H1 (cell line): Measurements from ENCODE around the gene MTCH1. TPM values are rescaled to one million over a fixed set of nuclear protein-coding genes. Genes with fewer than 3 reads are reported as not detected.

Experiments
- CTCF ChIA-PET: fragments of 300-600 bp; sonication (Branson Sonifier 250); formaldehyde crosslinking; loops from one replicate; lab custom pipeline; 2021; ENCODE audit not compliant: partially characterized antibody; lab: Charles Lee
- POLR2A ChIA-PET: fragments of 300-600 bp; sonication (Branson Sonifier 250); formaldehyde crosslinking; loops from one replicate; lab custom pipeline; 2021; ENCODE audit warnings: inconsistent platforms; ENCODE audit not compliant: partially characterized antibody; lab: Charles Lee
- DNase-seq, 2 experiments: peaks; one replicate each; pipeline versions ENCODE4 v3.0.0 to v3.0.0-alpha.2; 2010 to 2022; ENCODE audit warnings: low spot score in 2 of 2, low read depth in 1 of 2, mixed read lengths in 1 of 2
- FAIRE-seq: peaks from 2 replicates; lab custom pipeline; 2011; peaks lifted over from hg19 to GRCh38; lab: Jason Lieb, UNC
- H2AFZ ChIP-seq: 2 replicates; pipeline ENCODE4 v1.8.1; 2012; ENCODE audit warnings: low read length, inconsistent platforms
- H2AK5ac ChIP-seq: 2 replicates; pipeline ENCODE4 v1.6.1; 2013; ENCODE audit warnings: low read depth, low read length
- H2BK120ac ChIP-seq: replicated peaks from 2 replicates; pipeline ENCODE3; 2013; ENCODE audit warnings: low read depth, low read length, inconsistent platforms
- H2BK12ac ChIP-seq: 2 replicates; pipeline ENCODE4 v1.6.1; 2013; ENCODE audit warnings: low read depth, low read length
- H2BK15ac ChIP-seq: 2 replicates; pipeline ENCODE4 v1.6.1; 2013; ENCODE audit warnings: low read length
- H2BK20ac ChIP-seq: 2 replicates; pipeline ENCODE4 v1.6.1; 2013; ENCODE audit warnings: low read length
- H2BK5ac ChIP-seq: 2 replicates; pipeline ENCODE4 v1.6.1; 2013; ENCODE audit warnings: low read depth, low read length
- H3K14ac ChIP-seq: 2 replicates; pipeline ENCODE4 v1.6.1; 2013; ENCODE audit warnings: inconsistent platforms; ENCODE audit not compliant: insufficient read length
- H3K18ac ChIP-seq: 2 replicates; pipeline ENCODE4 v1.6.1; 2013; ENCODE audit warnings: low read length; ENCODE audit errors: extremely low read depth
- H3K23ac ChIP-seq: 2 replicates; pipeline ENCODE4 v1.6.1; 2013; ENCODE audit warnings: inconsistent platforms; ENCODE audit not compliant: insufficient read length
- H3K23me2 ChIP-seq: 2 replicates; pipeline ENCODE4 v1.6.1; 2013; ENCODE audit warnings: low read depth, low read length
- H3K27ac ChIP-seq: 2 replicates; pipeline ENCODE4 v1.6.1; 2011; ENCODE audit warnings: low read depth, low read length, inconsistent platforms
- H3K27me3 ChIP-seq, 4 experiments: replicated peaks in 1 of 4; 1 replicate in 1 of 4; 2 replicates in 3 of 4; pipeline versions ENCODE4 v1.6.1 to v1.8.1; 2011 to 2013; ENCODE audit warnings: low read length in 3 of 4, mild to moderate bottlenecking in 3 of 4, inconsistent platforms in 2 of 4, mixed read lengths in 2 of 4, moderate library complexity in 1 of 4; ENCODE audit not compliant: control insufficient read depth in 3 of 4, insufficient read depth in 3 of 4; ENCODE audit errors: extremely low read depth in 1 of 4
- H3K36me3 ChIP-seq, 4 experiments: 2 replicates each; pipeline versions ENCODE4 v1.6.1 to v1.8.1; 2011 to 2013; ENCODE audit warnings: mild to moderate bottlenecking in 4 of 4, low read length in 3 of 4, moderate library complexity in 2 of 4, control low read depth in 1 of 4, inconsistent platforms in 1 of 4; ENCODE audit not compliant: insufficient read depth in 4 of 4, control insufficient read depth in 2 of 4
- H3K4ac ChIP-seq: replicated peaks from 2 replicates; pipeline ENCODE3; 2013; ENCODE audit warnings: low read length, low read depth, mixed read lengths, inconsistent platforms; ENCODE audit not compliant: insufficient read length
- H3K4me1 ChIP-seq, 4 experiments: replicated peaks in 1 of 4; 1 replicate in 1 of 4; 2 replicates in 3 of 4; pipeline versions ENCODE4 v1.6.1 to v1.8.1; 2011 to 2013; ENCODE audit warnings: low read length in 3 of 4, inconsistent platforms in 2 of 4, mixed read lengths in 1 of 4; ENCODE audit not compliant: insufficient read depth in 4 of 4, control insufficient read depth in 3 of 4
- H3K4me2 ChIP-seq, 2 experiments: 2 replicates each; pipeline versions ENCODE4 v1.6.1 to v1.8.1; 2011 to 2013; ENCODE audit warnings: low read depth in 2 of 2, low read length in 2 of 2, control low read depth in 1 of 2, inconsistent platforms in 1 of 2, mild to moderate bottlenecking in 1 of 2; ENCODE audit not compliant: insufficient read depth in 1 of 2
- H3K4me3 ChIP-seq, 4 experiments: fragments of 200-600, 300-600 bp in 1 of 4; sonication (generic), shearing (Covaris generic), sonication (Bioruptor Twin) in 1 of 4; 2 replicates each; pipeline versions ENCODE4 v1.5.1 to v1.8.1; 2011 to 2016; ENCODE audit warnings: low read length in 4 of 4, low read depth in 3 of 4, control low read depth in 2 of 4, inconsistent platforms in 2 of 4, mild to moderate bottlenecking in 2 of 4, mixed read lengths in 1 of 4, moderate library complexity in 1 of 4; ENCODE audit not compliant: insufficient read depth in 2 of 4; ENCODE audit errors: extremely low read depth in 1 of 4
- H3K56ac ChIP-seq: replicated peaks from 2 replicates; pipeline ENCODE3; 2013; ENCODE audit warnings: low read depth, mild to moderate bottlenecking, mixed read lengths, low read length, inconsistent platforms; ENCODE audit not compliant: insufficient read length
- H3K79me1 ChIP-seq: 2 replicates; pipeline ENCODE4 v1.6.1; 2013; ENCODE audit warnings: low read depth, low read length, control low read depth
- H3K79me2 ChIP-seq, 2 experiments: 2 replicates each; pipeline versions ENCODE4 v1.6.1 to v1.8.1; 2012 to 2013; ENCODE audit warnings: low read length in 2 of 2, mild to moderate bottlenecking in 2 of 2, inconsistent platforms in 1 of 2; ENCODE audit not compliant: insufficient read depth in 2 of 2, control insufficient read depth in 1 of 2
- H3K9ac ChIP-seq, 4 experiments: replicated peaks in 1 of 4; 1 replicate in 1 of 4; 2 replicates in 3 of 4; pipeline versions ENCODE4 v1.6.1 to v1.8.1; 2011 to 2013; ENCODE audit warnings: low read depth in 3 of 4, low read length in 3 of 4, control low read depth in 2 of 4, mild to moderate bottlenecking in 2 of 4, moderate library complexity in 2 of 4, inconsistent platforms in 1 of 4; ENCODE audit errors: extremely low read depth in 1 of 4
- H3K9me3 ChIP-seq, 2 experiments: 2 replicates each; pipeline versions ENCODE4 v1.6.1 to v1.8.1; 2012 to 2013; ENCODE audit warnings: mild to moderate bottlenecking in 2 of 2, moderate library complexity in 2 of 2, control low read depth in 1 of 2, inconsistent platforms in 1 of 2, low read depth in 1 of 2, low read length in 1 of 2, mixed read lengths in 1 of 2; ENCODE audit not compliant: insufficient read depth in 2 of 2
- H4K20me1 ChIP-seq, 2 experiments: replicated peaks in 1 of 2; 2 replicates each; pipeline versions ENCODE3 to v1.8.1; 2011 to 2013; ENCODE audit warnings: inconsistent platforms in 2 of 2, low read length in 2 of 2, mild to moderate bottlenecking in 1 of 2; ENCODE audit not compliant: insufficient read depth in 2 of 2, control insufficient read depth in 1 of 2
- H4K5ac ChIP-seq: 2 replicates; pipeline ENCODE4 v1.6.1; 2013; ENCODE audit warnings: low read length, low read depth, mixed read lengths, inconsistent platforms; ENCODE audit not compliant: insufficient read length
- H4K8ac ChIP-seq: 2 replicates; pipeline ENCODE4 v1.8.0; 2013; ENCODE audit warnings: mild to moderate bottlenecking, moderate library complexity, low read length, inconsistent platforms; ENCODE audit not compliant: insufficient read depth; ENCODE audit errors: extremely low read depth
- H4K91ac ChIP-seq: replicated peaks from 2 replicates; pipeline ENCODE3; 2013; ENCODE audit warnings: low read length, mixed read lengths, inconsistent platforms; ENCODE audit not compliant: insufficient read length
- BRCA1 ChIP-seq: IDR thresholded peaks from 2 replicates; pipeline ENCODE4 v1.6.1; 2012; ENCODE audit warnings: low read depth, low read length, improper control_type of control experiment
- HDAC2 ChIP-seq, 2 experiments: fragments of 300-600 bp in 1 of 2; sonication (generic) in 1 of 2; IDR thresholded peaks; 2 replicates each; pipeline ENCODE4 v1.6.1; 2011 to 2012; ENCODE audit warnings: low read depth in 2 of 2, low read length in 2 of 2, mild to moderate bottlenecking in 2 of 2, moderate library complexity in 2 of 2, borderline replicate concordance in 1 of 2, inconsistent platforms in 1 of 2
- MAFK ChIP-seq: IDR thresholded peaks from 2 replicates; pipeline ENCODE4 v1.6.1; 2012; ENCODE audit warnings: low read depth, mild to moderate bottlenecking, improper control_type of control experiment, low read length
- NRF1 ChIP-seq: IDR thresholded peaks from 2 replicates; pipeline ENCODE4 v1.6.1; 2011; ENCODE audit warnings: mild to moderate bottlenecking, low read depth, low read length, improper control_type of control experiment
- POLR2AphosphoS5 ChIP-seq: IDR thresholded peaks from 2 replicates; pipeline ENCODE4 v1.6.1; 2011; ENCODE audit warnings: low read depth, low read length
- POU5F1 ChIP-seq: IDR thresholded peaks from 2 replicates; pipeline ENCODE4 v1.6.1; 2011; ENCODE audit warnings: low read depth, mild to moderate bottlenecking, low read length, moderate library complexity
- SIRT6 ChIP-seq: IDR thresholded peaks from one replicate; pipeline ENCODE4 v1.7.1; 2012; ENCODE audit warnings: low read length, inconsistent platforms
- TBP ChIP-seq: IDR thresholded peaks from 2 replicates; pipeline ENCODE4 v1.6.1; 2011; ENCODE audit warnings: low read depth, low read length, improper control_type of control experiment
- WGBS, 2 experiments: shearing (Covaris generic) in 1 of 2; methylation state at CpG; one replicate each; pipeline versions ENCODE4 v1.1.6 to v1.1.7; 2013 to 2015; ENCODE audit warnings: low lambda C conversion rate in 2 of 2, mixed read lengths in 2 of 2, inconsistent platforms in 1 of 2, low coverage in 1 of 2, missing lambda C conversion rate in 1 of 2; ENCODE audit not compliant: insufficient replicate concordance in 2 of 2, insufficient coverage in 1 of 2, insufficient read length in 1 of 2; ENCODE audit errors: extremely low coverage in 1 of 2, missing lambda C conversion rate in 1 of 2; 5-methylcytosine and 5-hydroxymethylcytosine counted together
- polyA plus RNA-seq, 7 experiments: library from polyadenylated mRNA; depleted of rRNA in 3 of 7; stranded (reverse) in 5 of 7; unstranded in 2 of 7; fragments of >200 nt in 5 of 7; fragments of 200-250 nt in 2 of 7; gene quantifications; 1 replicate in 5 of 7; 2 replicates in 1 of 7; 4 replicates in 1 of 7; pipeline versions ENCODE4 v1.2.1 to v1.2.3, GENCODE V29; 2011 to 2013; ENCODE audit warnings: missing spikeins in 2 of 7, mixed read lengths in 2 of 7
- total RNA-seq: library from RNA; stranded (reverse); fragmentation: NEBNext Ultra II Directional; extraction: Animal tissue kit (Norgen Biotek cat#: 25700); gene quantifications from 2 replicates; pipeline ENCODE4 v1.2.1, GENCODE V29; 2021
- TF ChIP-seq, protein P1 (sequence below): IDR thresholded peaks from 2 replicates; pipeline ENCODE4 v1.6.1; 2012; ENCODE audit warnings: inconsistent platforms
- TF ChIP-seq, protein P2 (sequence below): IDR thresholded peaks from 2 replicates; pipeline ENCODE4 v1.6.1; 2012; ENCODE audit warnings: low read length, inconsistent platforms

MTCH1 gene
- total and polyA plus RNA-seq, 2 of the 8 experiments (the other 6 are each of a cell fraction or from before 2014, with no cell fraction given), result 169 to 214 TPM

DNA sequence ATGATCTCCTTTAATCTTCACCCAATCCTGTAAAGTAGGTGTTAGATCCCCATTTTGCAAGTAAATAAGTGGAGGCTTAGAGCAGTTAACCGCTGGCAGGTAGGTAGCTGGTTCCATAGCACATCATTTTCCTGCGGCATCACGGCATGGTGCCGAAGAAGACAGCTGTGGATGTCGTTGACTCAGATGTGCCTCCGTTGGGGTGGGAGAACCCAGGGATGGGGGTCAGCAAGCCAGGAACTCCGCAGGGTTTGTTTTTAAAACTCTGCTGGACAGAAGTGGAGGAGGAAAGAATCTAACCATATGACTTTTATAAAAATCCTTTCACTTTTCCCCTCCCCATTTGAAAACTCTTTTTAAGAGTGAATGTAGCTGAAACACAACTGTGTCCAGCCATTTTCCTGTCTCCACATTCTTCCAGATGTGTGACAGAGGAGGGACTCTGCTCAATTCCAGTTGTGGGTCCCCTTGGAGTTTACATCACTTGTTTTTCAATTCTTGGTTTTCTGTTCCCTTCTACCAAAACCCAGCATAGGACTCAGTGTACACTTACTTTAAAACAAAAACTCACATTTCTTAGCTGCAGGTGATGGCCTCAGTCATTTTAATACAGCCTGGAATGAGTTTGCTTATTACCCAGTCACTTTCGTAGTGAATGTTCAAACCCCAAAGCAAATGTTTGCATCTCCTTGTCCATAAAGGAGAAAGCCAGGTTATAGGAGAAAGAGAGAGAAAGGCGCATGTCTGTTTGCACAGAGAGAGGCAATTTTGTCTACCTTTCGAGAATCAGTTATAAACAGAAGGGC lies 59.1 kb downstream of the MTCH1 start:
- Histone ChIP-seq H3K4me3 (no peak overlapping the region), H4K5ac (no peak overlapping the region), H3K18ac (no peak overlapping the region), H3K36me3 (no peaks in the 10 kb centered on the region), H4K8ac (0 out of 2 replicates have a peak overlapping the region, but pooled peaks have one; percentile 62), H2BK15ac (no peak overlapping the region), H3K79me1 (no peaks in the 10 kb centered on the region), H4K91ac (no peak overlapping the region), H3K56ac (no peak overlapping the region), H3K23ac (no peak overlapping the region), H3K27me3 (no peaks in the 10 kb centered on the region), H2BK120ac (no peak overlapping the region), H4K20me1 (peaks cover 0 to 2% of the 10 kb centered on the region in 2 experiments), H2BK20ac (no peak overlapping the region), H3K9ac (no peak overlapping the region), H3K9me3 (no peaks in the 10 kb centered on the region), H3K4me2 (no peak overlapping the region), H2AFZ (no peak overlapping the region), H3K27ac (no peak overlapping the region), H2BK5ac (no peak overlapping the region), H3K14ac (no peak overlapping the region), H3K4me1 (no peaks in the 10 kb centered on the region), H3K23me2 (no peaks in the 10 kb centered on the region), H2BK12ac (no peak overlapping the region), H3K4ac (no peak overlapping the region), H2AK5ac (no peak overlapping the region), H3K79me2 (no peaks in the 10 kb centered on the region)
- ChIA-PET CTCF (interaction anchor here (0.5 to 1.7 kb wide), 5 partner anchors 12 to 454 kb away, joined by 3 to 11 read pairs (median 4); partner anchors contain the start of gene C6orf89), POLR2A (interaction anchor here (0.6 to 0.9 kb wide), 2 partner anchors 23 to 34 kb away, joined by 3 to 4 read pairs; no protein-coding TSS in a partner anchor)
- FAIRE-seq (no peak), DNase-seq (no peak)
- 85% methylated on average over 10 of the region's 10 CpGs; no CpG with 5 or more reads in 1 of the 2 experiments for WGBS, 2 experiments
- TF ChIP-seq, protein P1, sequence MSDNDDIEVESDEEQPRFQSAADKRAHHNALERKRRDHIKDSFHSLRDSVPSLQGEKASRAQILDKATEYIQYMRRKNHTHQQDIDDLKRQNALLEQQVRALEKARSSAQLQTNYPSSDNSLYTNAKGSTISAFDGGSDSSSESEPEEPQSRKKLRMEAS, result no peak
- no peak for TF ChIP-seq POLR2AphosphoS5
- no peak for TF ChIP-seq SIRT6
- no peak for TF ChIP-seq MAFK
- no peak for TF ChIP-seq BRCA1
- TF ChIP-seq POU5F1, result no peak
- TF ChIP-seq, protein P2, sequence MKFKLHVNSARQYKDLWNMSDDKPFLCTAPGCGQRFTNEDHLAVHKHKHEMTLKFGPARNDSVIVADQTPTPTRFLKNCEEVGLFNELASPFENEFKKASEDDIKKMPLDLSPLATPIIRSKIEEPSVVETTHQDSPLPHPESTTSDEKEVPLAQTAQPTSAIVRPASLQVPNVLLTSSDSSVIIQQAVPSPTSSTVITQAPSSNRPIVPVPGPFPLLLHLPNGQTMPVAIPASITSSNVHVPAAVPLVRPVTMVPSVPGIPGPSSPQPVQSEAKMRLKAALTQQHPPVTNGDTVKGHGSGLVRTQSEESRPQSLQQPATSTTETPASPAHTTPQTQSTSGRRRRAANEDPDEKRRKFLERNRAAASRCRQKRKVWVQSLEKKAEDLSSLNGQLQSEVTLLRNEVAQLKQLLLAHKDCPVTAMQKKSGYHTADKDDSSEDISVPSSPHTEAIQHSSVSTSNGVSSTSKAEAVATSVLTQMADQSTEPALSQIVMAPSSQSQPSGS, result no peak
- TF ChIP-seq HDAC2 (IDR thresholded peaks at IDR 0.05; ENCODE audit: borderline replicate concordance in 1 of 2, low read depth in 2 of 2, low read length in 2 of 2), result no peak
- TF ChIP-seq NRF1, result no peak
- TF ChIP-seq TBP, result no peak
